Endothelial cell of umbilical vein (primary cell): Measurements from ENCODE around the gene PDE6D. TPM values are rescaled to one million over a fixed set of nuclear protein-coding genes. Genes with fewer than 3 reads are reported as not detected.

Source experiments
- BruUV-seq: library from RNA; stranded (reverse); fragments of 400-500 nt; replicated peaks from 2 replicates; lab custom pipeline; 2021; lab: Mats Ljungman, UMichigan
- CTCF ChIA-PET: fragments of 300-600, 350-600 bp; sonication (Branson Sonifier 250); formaldehyde crosslinking; loops from one replicate; lab custom pipeline; 2021; ENCODE audit warnings: antibody characterized with exemption, inconsistent platforms; lab: Charles Lee
- POLR2A ChIA-PET: fragments of 300-600, 350-600 bp; sonication (Branson Sonifier 250); formaldehyde crosslinking; loops from one replicate; lab custom pipeline; 2021; ENCODE audit warnings: antibody characterized with exemption, inconsistent platforms; lab: Charles Lee
- DNase-seq: peaks from one replicate; pipeline ENCODE4 v3.0.0-alpha.2; 2011; ENCODE audit warnings: low read depth, low spot score
- FAIRE-seq: peaks from 2 replicates; lab custom pipeline; 2011; peaks lifted over from hg19 to GRCh38; lab: Jason Lieb, UNC
- H2AFZ ChIP-seq: 2 replicates; pipeline ENCODE4 v1.6.0; 2012; ENCODE audit warnings: low read depth, low read length, control low read depth, inconsistent platforms
- H3K27ac ChIP-seq: 2 replicates; pipeline ENCODE4 v1.5.1; 2011; ENCODE audit warnings: low read depth, mild to moderate bottlenecking, control low read depth, low read length, moderate library complexity; ENCODE audit not compliant: insufficient read depth
- H3K27me3 ChIP-seq, 2 experiments: 2 replicates each; pipeline versions ENCODE4 v1.6.0 to v1.6.1; 2011; ENCODE audit warnings: low read length in 2 of 2, mixed read lengths in 1 of 2; ENCODE audit not compliant: control insufficient read depth in 2 of 2, insufficient read depth in 2 of 2
- H3K36me3 ChIP-seq, 2 experiments: 2 replicates in 1 of 2; 3 replicates in 1 of 2; pipeline ENCODE4 v1.5.1; 2011; ENCODE audit warnings: low read length in 2 of 2, mild to moderate bottlenecking in 1 of 2, moderate library complexity in 1 of 2; ENCODE audit not compliant: control insufficient read depth in 2 of 2, insufficient read depth in 2 of 2; ENCODE audit errors: extremely low read depth in 1 of 2
- H3K4me1 ChIP-seq: 3 replicates; pipeline ENCODE4 v1.5.1; 2011; ENCODE audit warnings: mild to moderate bottlenecking, low read length; ENCODE audit not compliant: control insufficient read depth, insufficient read depth; ENCODE audit errors: extremely low read depth
- H3K4me2 ChIP-seq: 2 replicates; pipeline ENCODE4 v1.6.1; 2011; ENCODE audit warnings: low read length, control low read depth, mixed read lengths; ENCODE audit not compliant: insufficient read depth
- H3K4me3 ChIP-seq, 3 experiments: fragments of 200-600 bp in 1 of 3; sonication (generic), shearing (Covaris generic) in 1 of 3; replicated peaks in 1 of 3; 2 replicates each; pipeline ENCODE4 v1.5.1; 2011 to 2016; ENCODE audit warnings: control low read depth in 3 of 3, low read length in 3 of 3, mild to moderate bottlenecking in 2 of 3, inconsistent platforms in 1 of 3, low read depth in 1 of 3, moderate library complexity in 1 of 3; ENCODE audit not compliant: insufficient read depth in 1 of 3
- H3K79me2 ChIP-seq: 2 replicates; pipeline ENCODE4 v1.6.0; 2012; ENCODE audit warnings: low read length, inconsistent platforms; ENCODE audit not compliant: control insufficient read depth, insufficient read depth
- H3K9ac ChIP-seq: replicated peaks from 2 replicates; pipeline ENCODE3; 2011; ENCODE audit warnings: low read length, control low read depth; ENCODE audit not compliant: insufficient read depth; ENCODE audit errors: extremely low read depth
- H3K9me1 ChIP-seq: replicated peaks from 3 replicates; pipeline ENCODE4 v1.6.0; 2011; ENCODE audit warnings: mild to moderate bottlenecking, low read length; ENCODE audit not compliant: control insufficient read depth, insufficient read depth; ENCODE audit errors: extremely low read depth
- H3K9me3 ChIP-seq: replicated peaks from 2 replicates; pipeline ENCODE4 v1.5.1; 2012; ENCODE audit warnings: low read length, inconsistent platforms; ENCODE audit not compliant: control insufficient read depth, insufficient read depth
- H4K20me1 ChIP-seq: replicated peaks from 2 replicates; pipeline ENCODE3; 2011; ENCODE audit warnings: mild to moderate bottlenecking, low read length; ENCODE audit not compliant: control insufficient read depth, insufficient read depth; ENCODE audit errors: extremely low read depth
- EZH2 ChIP-seq: IDR thresholded peaks from 2 replicates; pipeline ENCODE4 v1.6.1; 2012; ENCODE audit warnings: borderline replicate concordance, low read depth, mild to moderate bottlenecking, moderate library complexity, low read length, inconsistent platforms; ENCODE audit not compliant: severe bottlenecking
- FOS ChIP-seq: IDR thresholded peaks from 2 replicates; pipeline ENCODE4 v1.6.1; 2011; ENCODE audit warnings: mild to moderate bottlenecking, low read length, moderate library complexity, borderline replicate concordance; ENCODE audit not compliant: insufficient read depth
- GATA2 ChIP-seq: IDR thresholded peaks from 2 replicates; pipeline ENCODE4 v1.7.0; 2011; ENCODE audit warnings: low read depth, mild to moderate bottlenecking, moderate library complexity, mixed read lengths, low read length; ENCODE audit not compliant: insufficient read length, insufficient read depth
- JUN ChIP-seq: IDR thresholded peaks from 2 replicates; pipeline ENCODE4 v1.6.1; 2011; ENCODE audit warnings: borderline replicate concordance, low read depth; ENCODE audit not compliant: insufficient read length, insufficient read depth
- MYC ChIP-seq: IDR thresholded peaks from one replicate; pipeline ENCODE4 v1.6.1; 2011; ENCODE audit warnings: mild to moderate bottlenecking, low read depth, low read length
- POLR2A ChIP-seq: IDR thresholded peaks from 2 replicates; pipeline ENCODE4 v1.6.1; 2012; ENCODE audit warnings: low read depth, mild to moderate bottlenecking, control low read depth, low read length
- POLR2AphosphoS5 ChIP-seq: IDR thresholded peaks from 2 replicates; pipeline ENCODE4 v1.6.1; 2012; ENCODE audit warnings: low read depth, mild to moderate bottlenecking, control low read depth, low read length, moderate library complexity; ENCODE audit not compliant: insufficient read depth
- dilution Hi-C: fragments of 300-500 bp; cut with MboI; formaldehyde crosslinking; loops from one replicate; pipeline ENCODE4 v1.15.0; 2019; ENCODE audit warnings: low sequenced_read_pairs; ENCODE audit not compliant: extremely low pct_ligation_motif_present
- intact Hi-C: fragments of 100-400 bp; cut with micrococcal nuclease; formaldehyde crosslinking; loops from one replicate; pipeline ENCODE4 v1.10.0; 2022
- polyA plus RNA-seq, 4 experiments: library from polyadenylated mRNA; depleted of rRNA in 3 of 4; stranded (reverse) in 3 of 4; unstranded in 1 of 4; fragments of >200 nt; gene quantifications; 2 replicates each; pipeline versions ENCODE4 v1.2.1 to v1.2.3, GENCODE V29; 2011 to 2012; ENCODE audit warnings: missing spikeins in 1 of 4
- total RNA-seq: library from RNA; stranded (reverse); gene quantifications from 2 replicates; pipeline ENCODE4 v1.2.3, GENCODE V29; 2021
- TF ChIP-seq, protein P1 (sequence below): IDR thresholded peaks from 2 replicates; pipeline ENCODE4 v1.6.1; 2011; ENCODE audit not compliant: insufficient read depth, insufficient read length
- TF ChIP-seq, protein P2 (sequence below), 2 donors: IDR thresholded peaks; 1 replicate in 1 of 2; 2 replicates in 1 of 2; pipeline ENCODE4 v1.5.1; 2011; ENCODE audit warnings: low read length in 2 of 2, mild to moderate bottlenecking in 2 of 2, moderate library complexity in 2 of 2, control low read depth in 1 of 2, inconsistent platforms in 1 of 2, low read depth in 1 of 2; ENCODE audit not compliant: insufficient read depth in 1 of 2; ENCODE audit errors: extremely low read depth in 1 of 2

The PDE6D gene
- total and polyA plus RNA-seq, 2 donors (not counting 3 experiments of a cell fraction or from before 2014, with no cell fraction given): 23.8 to 36.8 TPM

DNA sequence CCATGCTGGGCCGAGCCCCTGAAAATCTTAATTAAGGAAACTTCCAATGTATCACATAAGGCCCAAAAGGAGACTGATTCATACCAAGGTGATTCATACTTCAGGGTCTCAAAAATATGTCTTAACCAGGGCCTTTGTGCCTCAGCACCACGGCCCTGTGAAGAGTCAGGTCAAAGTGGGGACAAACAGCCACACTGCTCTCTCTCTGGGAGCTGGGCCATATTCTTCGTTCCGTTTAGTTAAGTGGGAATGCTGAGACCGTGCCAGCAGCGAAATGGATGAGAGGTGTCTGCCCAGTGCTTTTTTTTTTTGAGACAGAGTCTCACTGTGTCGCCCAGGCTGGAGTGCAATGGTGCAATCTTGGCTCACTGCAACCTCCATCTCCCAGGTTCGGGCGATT, 82.1 kb downstream of the PDE6D start:
- no TSS peak for BruUV-seq
- intact Hi-C loops (no loop called here), dilution Hi-C loops (no loop called here)
- FAIRE-seq: no peak
- H3K4me1 ChIP-seq: no peaks in the 10 kb centered on the region
- H3K9me3 ChIP-seq: no peaks in the 10 kb centered on the region
- ChIA-PET POLR2A (no interaction called here), CTCF (interaction anchor here (1.3 to 1.7 kb wide), 2 partner anchors 16 to 21 kb away, joined by 3 to 7 read pairs; no protein-coding TSS in a partner anchor)
- H3K9ac ChIP-seq: no peak overlapping the region
- DNase-seq: no peak
- no peaks in the 10 kb centered on the region for H3K36me3 ChIP-seq
- TF ChIP-seq FOS: no peak
- TF ChIP-seq JUN: no peak
- TF ChIP-seq MYC: no peak
- no peak for TF ChIP-seq POLR2AphosphoS5
- TF ChIP-seq GATA2: no peak
- TF ChIP-seq, protein P1, sequence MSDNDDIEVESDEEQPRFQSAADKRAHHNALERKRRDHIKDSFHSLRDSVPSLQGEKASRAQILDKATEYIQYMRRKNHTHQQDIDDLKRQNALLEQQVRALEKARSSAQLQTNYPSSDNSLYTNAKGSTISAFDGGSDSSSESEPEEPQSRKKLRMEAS: no peak
- TF ChIP-seq, protein P2, sequence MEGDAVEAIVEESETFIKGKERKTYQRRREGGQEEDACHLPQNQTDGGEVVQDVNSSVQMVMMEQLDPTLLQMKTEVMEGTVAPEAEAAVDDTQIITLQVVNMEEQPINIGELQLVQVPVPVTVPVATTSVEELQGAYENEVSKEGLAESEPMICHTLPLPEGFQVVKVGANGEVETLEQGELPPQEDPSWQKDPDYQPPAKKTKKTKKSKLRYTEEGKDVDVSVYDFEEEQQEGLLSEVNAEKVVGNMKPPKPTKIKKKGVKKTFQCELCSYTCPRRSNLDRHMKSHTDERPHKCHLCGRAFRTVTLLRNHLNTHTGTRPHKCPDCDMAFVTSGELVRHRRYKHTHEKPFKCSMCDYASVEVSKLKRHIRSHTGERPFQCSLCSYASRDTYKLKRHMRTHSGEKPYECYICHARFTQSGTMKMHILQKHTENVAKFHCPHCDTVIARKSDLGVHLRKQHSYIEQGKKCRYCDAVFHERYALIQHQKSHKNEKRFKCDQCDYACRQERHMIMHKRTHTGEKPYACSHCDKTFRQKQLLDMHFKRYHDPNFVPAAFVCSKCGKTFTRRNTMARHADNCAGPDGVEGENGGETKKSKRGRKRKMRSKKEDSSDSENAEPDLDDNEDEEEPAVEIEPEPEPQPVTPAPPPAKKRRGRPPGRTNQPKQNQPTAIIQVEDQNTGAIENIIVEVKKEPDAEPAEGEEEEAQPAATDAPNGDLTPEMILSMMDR (IDR thresholded peaks at IDR 0.05; ENCODE audit: extremely low read depth in 1 of 2, insufficient read depth in 1 of 2, low read depth in 1 of 2, low read length in 2 of 2): no peak
- TF ChIP-seq POLR2A: no peak
- no peak for TF ChIP-seq EZH2
- H4K20me1 ChIP-seq: no peaks in the 10 kb centered on the region
- no peaks in the 10 kb centered on the region for H3K9me1 ChIP-seq
- no peaks in the 10 kb centered on the region for H3K79me2 ChIP-seq
- no peak overlapping the region for H3K4me2 ChIP-seq
- no peak overlapping the region for H3K27ac ChIP-seq
- H3K4me3 ChIP-seq: no peak overlapping the region
- no peaks in the 10 kb centered on the region for H3K27me3 ChIP-seq
- no peak overlapping the region for H2AFZ ChIP-seq
